ENCODE results near the gene PRPH2. TPM values are rescaled to one million over a fixed set of nuclear protein-coding genes. Genes with fewer than 3 reads are reported as not detected.

The PRPH2 gene
- total RNA-seq, 1 donor from 2014 or later: 0.13 TPM

Other genes starting within 250 kb of the PRPH2 start
- gene UBR2, start 158.6 kb downstream of the PRPH2 start, total RNA-seq: 20.5 and 32.8 TPM in 2 replicates
- gene TBCC, start 23.5 kb upstream of the PRPH2 start, total RNA-seq: 33.2 and 37.4 TPM in 2 replicates
- 2.7 and 3.5 TPM in 2 replicates for gene BICRAL, start 59.5 kb upstream of the PRPH2 start, total RNA-seq
- gene RPL7L1, start 157.0 kb upstream of the PRPH2 start, total RNA-seq: 127 and 158 TPM in 2 replicates
- not detected in 2 replicates for gene PTCRA, start 193.5 kb upstream of the PRPH2 start, total RNA-seq
- 21.2 and 41.7 TPM in 2 replicates for gene CNPY3, start 206.9 kb upstream of the PRPH2 start, total RNA-seq
- gene GNMT, start 238.2 kb upstream of the PRPH2 start, total RNA-seq: 0.13 and 0.21 TPM in 2 replicates

Measured in pulmonary artery endothelial cell (primary cell).